GM10266 (cell line): ENCODE measurements around the gene SLC15A2.

Experiments used
- DNase-seq: peaks from one replicate; pipeline ENCODE4 v3.0.0; 2012; ENCODE audit errors: extremely low spot score
- TF ChIP-seq, protein P1 (sequence below): IDR thresholded peaks from 2 replicates; pipeline ENCODE4 v1.5.1; 2012; ENCODE audit warnings: mild to moderate bottlenecking, low read depth; ENCODE audit not compliant: control insufficient read depth, insufficient read depth; ENCODE audit errors: missing control alignments

Gene SLC15A2

DNA sequence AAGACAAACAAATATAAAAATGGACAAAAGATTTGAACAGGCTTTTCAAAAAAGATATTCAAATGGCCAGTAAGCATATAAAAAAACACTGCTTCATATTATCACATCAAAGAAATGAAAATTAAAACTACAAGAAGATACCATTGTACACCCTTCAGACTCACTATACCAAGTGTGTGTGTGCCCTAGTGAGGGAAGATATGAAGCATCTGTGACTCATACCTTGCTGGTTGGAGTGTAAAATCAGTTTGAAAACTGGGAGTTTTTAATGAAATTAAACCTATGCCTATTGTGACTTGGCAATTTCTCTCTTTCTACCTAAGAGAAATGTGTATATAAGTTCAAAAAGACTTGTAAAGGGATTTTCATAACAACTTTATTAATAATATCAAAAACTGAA, 23.5 kb upstream of the SLC15A2 start:
- DNase-seq, result no peak
- TF ChIP-seq, protein P1, sequence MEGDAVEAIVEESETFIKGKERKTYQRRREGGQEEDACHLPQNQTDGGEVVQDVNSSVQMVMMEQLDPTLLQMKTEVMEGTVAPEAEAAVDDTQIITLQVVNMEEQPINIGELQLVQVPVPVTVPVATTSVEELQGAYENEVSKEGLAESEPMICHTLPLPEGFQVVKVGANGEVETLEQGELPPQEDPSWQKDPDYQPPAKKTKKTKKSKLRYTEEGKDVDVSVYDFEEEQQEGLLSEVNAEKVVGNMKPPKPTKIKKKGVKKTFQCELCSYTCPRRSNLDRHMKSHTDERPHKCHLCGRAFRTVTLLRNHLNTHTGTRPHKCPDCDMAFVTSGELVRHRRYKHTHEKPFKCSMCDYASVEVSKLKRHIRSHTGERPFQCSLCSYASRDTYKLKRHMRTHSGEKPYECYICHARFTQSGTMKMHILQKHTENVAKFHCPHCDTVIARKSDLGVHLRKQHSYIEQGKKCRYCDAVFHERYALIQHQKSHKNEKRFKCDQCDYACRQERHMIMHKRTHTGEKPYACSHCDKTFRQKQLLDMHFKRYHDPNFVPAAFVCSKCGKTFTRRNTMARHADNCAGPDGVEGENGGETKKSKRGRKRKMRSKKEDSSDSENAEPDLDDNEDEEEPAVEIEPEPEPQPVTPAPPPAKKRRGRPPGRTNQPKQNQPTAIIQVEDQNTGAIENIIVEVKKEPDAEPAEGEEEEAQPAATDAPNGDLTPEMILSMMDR, result no peak

DNA sequence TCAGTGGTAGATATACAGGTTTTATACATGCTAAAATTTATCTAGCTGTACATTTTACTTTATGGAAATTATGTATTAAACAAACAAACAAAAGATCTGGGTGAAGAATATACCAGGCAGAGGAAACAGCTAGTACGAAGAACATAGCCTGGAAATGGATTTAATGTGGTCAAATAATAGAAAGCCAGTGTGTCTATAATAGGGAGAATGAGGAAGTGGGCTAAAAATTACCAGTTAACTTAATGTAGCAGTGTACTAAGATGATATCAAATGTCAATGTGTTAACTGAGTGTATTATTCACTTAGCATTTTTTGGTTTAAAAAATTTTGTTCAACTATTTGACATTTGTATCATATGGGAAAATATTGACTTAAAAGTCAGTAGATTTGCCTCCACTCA, 22.8 kb upstream of the SLC15A2 start:
- TF ChIP-seq, protein P1, result no peak
- DNase-seq, result no peak

DNA sequence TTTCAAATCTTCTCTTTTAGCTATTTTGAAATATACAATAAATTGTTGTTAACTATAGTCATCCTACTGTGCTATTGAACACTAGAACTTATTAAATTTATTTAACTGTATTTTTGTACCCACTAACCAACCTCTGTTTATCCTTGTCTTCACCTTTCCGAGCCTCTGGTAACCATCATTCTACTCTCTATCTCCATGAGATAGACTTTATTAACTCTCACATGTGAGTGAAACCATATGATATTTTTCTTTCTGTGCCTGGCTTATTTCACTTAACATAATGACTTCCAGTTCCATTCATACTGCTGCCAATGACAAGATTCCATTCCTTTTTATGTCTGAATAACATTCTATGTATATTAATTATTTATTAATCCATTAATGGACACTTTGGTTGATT, 15.8 kb upstream of the SLC15A2 start:
- TF ChIP-seq, protein P1, result no peak
- DNase-seq, result no peak

GRCh38 chr3:121883507-121883906, 10.7 kb upstream of the SLC15A2 start:
- DNase-seq, result no peak
- TF ChIP-seq, protein P1, result peak; percentile 21

DNA sequence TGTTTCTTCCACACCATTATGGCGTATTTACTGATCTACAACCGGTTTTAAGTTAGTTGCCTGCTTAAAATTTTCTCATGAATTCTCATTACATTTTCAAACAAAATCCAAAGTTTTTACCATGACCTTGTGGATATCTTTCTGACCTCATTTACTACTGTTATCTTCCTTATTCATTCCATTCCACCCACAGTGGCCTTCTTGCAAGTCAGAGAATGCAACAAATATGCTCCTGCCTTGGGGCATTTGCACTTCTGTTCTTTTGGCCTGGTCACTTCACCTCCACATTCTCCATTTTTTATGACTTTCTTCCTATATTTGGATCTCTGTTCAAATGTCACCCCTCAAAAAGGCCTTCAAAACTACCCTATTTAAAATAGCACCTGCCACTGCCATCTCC, 8.8 kb upstream of the SLC15A2 start:
- TF ChIP-seq, protein P1, result no peak
- DNase-seq, result no peak

DNA sequence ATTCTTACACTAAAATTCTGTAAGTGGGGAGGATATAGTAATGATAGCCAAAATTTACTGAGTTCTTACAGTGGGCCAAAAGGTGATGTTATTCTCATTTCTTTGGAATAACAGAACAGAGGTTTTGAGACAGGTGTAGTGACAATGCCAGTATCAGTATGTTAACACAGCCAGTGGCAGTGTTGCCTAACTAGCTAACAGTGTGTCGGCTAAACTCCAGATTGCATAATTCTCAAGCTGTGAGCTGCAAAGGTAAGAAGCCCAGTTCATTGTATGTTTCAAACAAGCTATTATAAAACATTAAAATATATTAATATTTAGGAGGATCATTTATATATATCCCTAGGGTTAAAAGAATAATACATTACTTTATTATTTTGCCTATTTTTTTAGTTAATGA, 920 bp downstream of the SLC15A2 start:
- TF ChIP-seq, protein P1, result no peak
- DNase-seq, result no peak

DNA sequence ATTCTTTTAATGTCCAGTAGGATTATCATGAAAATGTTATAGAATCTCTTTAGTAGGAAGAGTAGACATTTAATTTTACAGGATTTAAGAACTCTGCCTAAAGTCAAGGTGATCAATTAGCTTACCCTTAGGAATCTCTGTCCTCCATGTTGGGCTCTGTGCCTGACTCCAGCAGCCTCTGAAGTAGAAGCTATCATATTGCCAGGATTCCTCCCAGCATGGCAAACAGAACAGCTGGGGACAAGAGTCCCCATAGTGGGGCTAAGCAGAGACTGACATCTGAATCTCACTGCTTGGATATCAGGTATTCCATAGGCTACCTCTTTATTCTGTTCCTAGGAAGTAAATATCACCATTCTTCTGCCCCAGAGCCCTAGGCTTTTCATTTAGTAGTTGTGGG, 1.5 kb downstream of the SLC15A2 start:
- TF ChIP-seq, protein P1, result no peak
- DNase-seq, result no peak
